ENCODE measurements around the gene B4GALT4.

- TF ChIP-seq, protein P1, sequence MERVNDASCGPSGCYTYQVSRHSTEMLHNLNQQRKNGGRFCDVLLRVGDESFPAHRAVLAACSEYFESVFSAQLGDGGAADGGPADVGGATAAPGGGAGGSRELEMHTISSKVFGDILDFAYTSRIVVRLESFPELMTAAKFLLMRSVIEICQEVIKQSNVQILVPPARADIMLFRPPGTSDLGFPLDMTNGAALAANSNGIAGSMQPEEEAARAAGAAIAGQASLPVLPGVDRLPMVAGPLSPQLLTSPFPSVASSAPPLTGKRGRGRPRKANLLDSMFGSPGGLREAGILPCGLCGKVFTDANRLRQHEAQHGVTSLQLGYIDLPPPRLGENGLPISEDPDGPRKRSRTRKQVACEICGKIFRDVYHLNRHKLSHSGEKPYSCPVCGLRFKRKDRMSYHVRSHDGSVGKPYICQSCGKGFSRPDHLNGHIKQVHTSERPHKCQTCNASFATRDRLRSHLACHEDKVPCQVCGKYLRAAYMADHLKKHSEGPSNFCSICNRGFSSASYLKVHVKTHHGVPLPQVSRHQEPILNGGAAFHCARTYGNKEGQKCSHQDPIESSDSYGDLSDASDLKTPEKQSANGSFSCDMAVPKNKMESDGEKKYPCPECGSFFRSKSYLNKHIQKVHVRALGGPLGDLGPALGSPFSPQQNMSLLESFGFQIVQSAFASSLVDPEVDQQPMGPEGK (CRISPR knock-in tag; IDR thresholded peaks at IDR 0.05; ENCODE audit: borderline replicate concordance), result no peak
- TF ChIP-seq TOX (CRISPR knock-in tag; IDR thresholded peaks at IDR 0.05; ENCODE audit: borderline replicate concordance) (no peak), ZNF565 (CRISPR knock-in tag; conservative IDR thresholded peaks at IDR 0.05; ENCODE audit: low read depth) (no peak), OSR1 (CRISPR knock-in tag; IDR thresholded peaks at IDR 0.05) (no peak), CSRNP3 (CRISPR knock-in tag; IDR thresholded peaks at IDR 0.05) (no peak), TCF4 (CRISPR knock-in tag; IDR thresholded peaks at IDR 0.05; ENCODE audit: borderline replicate concordance) (no peak), ZNF70 (CRISPR knock-in tag; IDR thresholded peaks at IDR 0.05) (no peak), RARB (CRISPR knock-in tag; IDR thresholded peaks at IDR 0.05) (no peak), ZNF8 (CRISPR knock-in tag; IDR thresholded peaks at IDR 0.05) (no peak), ESRRG (CRISPR knock-in tag; IDR thresholded peaks at IDR 0.05) (no peak), PPARA (CRISPR knock-in tag; IDR thresholded peaks at IDR 0.05; ENCODE audit: borderline replicate concordance) (no peak), ZC3H10 (CRISPR knock-in tag; IDR thresholded peaks at IDR 0.05) (no peak)
- TF ChIP-seq, protein P2, sequence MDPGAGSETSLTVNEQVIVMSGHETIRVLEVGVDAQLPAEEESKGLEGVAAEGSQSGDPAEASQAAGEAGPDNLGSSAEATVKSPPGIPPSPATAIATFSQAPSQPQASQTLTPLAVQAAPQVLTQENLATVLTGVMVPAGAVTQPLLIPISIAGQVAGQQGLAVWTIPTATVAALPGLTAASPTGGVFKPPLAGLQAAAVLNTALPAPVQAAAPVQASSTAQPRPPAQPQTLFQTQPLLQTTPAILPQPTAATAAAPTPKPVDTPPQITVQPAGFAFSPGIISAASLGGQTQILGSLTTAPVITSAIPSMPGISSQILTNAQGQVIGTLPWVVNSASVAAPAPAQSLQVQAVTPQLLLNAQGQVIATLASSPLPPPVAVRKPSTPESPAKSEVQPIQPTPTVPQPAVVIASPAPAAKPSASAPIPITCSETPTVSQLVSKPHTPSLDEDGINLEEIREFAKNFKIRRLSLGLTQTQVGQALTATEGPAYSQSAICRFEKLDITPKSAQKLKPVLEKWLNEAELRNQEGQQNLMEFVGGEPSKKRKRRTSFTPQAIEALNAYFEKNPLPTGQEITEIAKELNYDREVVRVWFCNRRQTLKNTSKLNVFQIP (CRISPR knock-in tag; IDR thresholded peaks at IDR 0.05; ENCODE audit: borderline replicate concordance, low read depth), result no peak
- TF ChIP-seq, protein P3, sequence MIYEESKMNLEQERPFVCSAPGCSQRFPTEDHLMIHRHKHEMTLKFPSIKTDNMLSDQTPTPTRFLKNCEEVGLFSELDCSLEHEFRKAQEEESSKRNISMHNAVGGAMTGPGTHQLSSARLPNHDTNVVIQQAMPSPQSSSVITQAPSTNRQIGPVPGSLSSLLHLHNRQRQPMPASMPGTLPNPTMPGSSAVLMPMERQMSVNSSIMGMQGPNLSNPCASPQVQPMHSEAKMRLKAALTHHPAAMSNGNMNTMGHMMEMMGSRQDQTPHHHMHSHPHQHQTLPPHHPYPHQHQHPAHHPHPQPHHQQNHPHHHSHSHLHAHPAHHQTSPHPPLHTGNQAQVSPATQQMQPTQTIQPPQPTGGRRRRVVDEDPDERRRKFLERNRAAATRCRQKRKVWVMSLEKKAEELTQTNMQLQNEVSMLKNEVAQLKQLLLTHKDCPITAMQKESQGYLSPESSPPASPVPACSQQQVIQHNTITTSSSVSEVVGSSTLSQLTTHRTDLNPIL (CRISPR knock-in tag; IDR thresholded peaks at IDR 0.05; ENCODE audit: low read depth), result no peak
These were observed 20.5 kb downstream of the B4GALT4 start for GRCh38 chr3:119220198-119220597.
